ENCODE results near the gene PARD3B. TPM values are rescaled to one million over a fixed set of nuclear protein-coding genes. Genes with fewer than 3 reads are reported as not detected.

The PARD3B gene
- total RNA-seq, 1 experiment from 2014 or later = 3.9 TPM

GRCh38 chr2:204613635-204614034, 68.4 kb downstream of the PARD3B start:
- Histone ChIP-seq H3K27ac (ENCODE audit: low read length) (no peak overlapping the region), H4K20me1 (ENCODE audit: low read length) (no peaks in the 10 kb centered on the region), H3K27me3 (ENCODE audit: low read length) (no peaks in the 10 kb centered on the region), H3K36me3 (ENCODE audit: low read depth, low read length) (no peaks in the 10 kb centered on the region), H3K9ac (ENCODE audit: low read length) (no peak overlapping the region), H3K4me2 (ENCODE audit: low read length) (no peak overlapping the region), H3K79me2 (ENCODE audit: low read length) (no peaks in the 10 kb centered on the region), H3F3A (ENCODE audit: low read length, unreplicated experiment) (no peaks in the 10 kb centered on the region), H3K9me2 (replicated peaks; ENCODE audit: low read length) (no peaks in the 10 kb centered on the region), H3K9me3 (ENCODE audit: low read length) (no peaks in the 10 kb centered on the region), H3K4me3 (ENCODE audit: low read length) (no peak overlapping the region), H3K4me1 (ENCODE audit: insufficient read depth, low read length) (no peaks in the 10 kb centered on the region), H2AFZ (ENCODE audit: low read length) (no peak overlapping the region)
- no TSS peak for BruUV-seq (replicated peaks)
- ChIA-PET POLR2A (ENCODE audit: unreplicated experiment) (no interaction called here), CTCF (no interaction called here)
- no peak for TF ChIP-seq EZH2phosphoT487 (IDR thresholded peaks at IDR 0.05; ENCODE audit: borderline replicate concordance, low read length)
- TF ChIP-seq, protein P1, sequence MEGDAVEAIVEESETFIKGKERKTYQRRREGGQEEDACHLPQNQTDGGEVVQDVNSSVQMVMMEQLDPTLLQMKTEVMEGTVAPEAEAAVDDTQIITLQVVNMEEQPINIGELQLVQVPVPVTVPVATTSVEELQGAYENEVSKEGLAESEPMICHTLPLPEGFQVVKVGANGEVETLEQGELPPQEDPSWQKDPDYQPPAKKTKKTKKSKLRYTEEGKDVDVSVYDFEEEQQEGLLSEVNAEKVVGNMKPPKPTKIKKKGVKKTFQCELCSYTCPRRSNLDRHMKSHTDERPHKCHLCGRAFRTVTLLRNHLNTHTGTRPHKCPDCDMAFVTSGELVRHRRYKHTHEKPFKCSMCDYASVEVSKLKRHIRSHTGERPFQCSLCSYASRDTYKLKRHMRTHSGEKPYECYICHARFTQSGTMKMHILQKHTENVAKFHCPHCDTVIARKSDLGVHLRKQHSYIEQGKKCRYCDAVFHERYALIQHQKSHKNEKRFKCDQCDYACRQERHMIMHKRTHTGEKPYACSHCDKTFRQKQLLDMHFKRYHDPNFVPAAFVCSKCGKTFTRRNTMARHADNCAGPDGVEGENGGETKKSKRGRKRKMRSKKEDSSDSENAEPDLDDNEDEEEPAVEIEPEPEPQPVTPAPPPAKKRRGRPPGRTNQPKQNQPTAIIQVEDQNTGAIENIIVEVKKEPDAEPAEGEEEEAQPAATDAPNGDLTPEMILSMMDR (conservative IDR thresholded peaks at IDR 0.05; ENCODE audit: low read depth, low read length) = no peak
- no peak for TF ChIP-seq EZH2 (IDR thresholded peaks at IDR 0.05; ENCODE audit: low read length, unreplicated experiment)
- no peak for ATAC-seq
- DNase-seq = no peak
- intact Hi-C loops (cut with micrococcal nuclease) = loop anchor here (5.0 kb wide), 1 partner anchor 66 kb away; the partner anchor contains the start of gene PARD3B

- ChIA-PET CTCF (no interaction called here), POLR2A (ENCODE audit: unreplicated experiment) (no interaction called here)
- intact Hi-C loops (cut with micrococcal nuclease) = no loop called here
- Histone ChIP-seq H4K20me1 (ENCODE audit: low read length) (no peaks in the 10 kb centered on the region), H3K9ac (ENCODE audit: low read length) (no peak overlapping the region), H3K79me2 (ENCODE audit: low read length) (no peaks in the 10 kb centered on the region), H3K27me3 (ENCODE audit: low read length) (no peaks in the 10 kb centered on the region), H3K4me2 (ENCODE audit: low read length) (no peak overlapping the region), H3K4me3 (ENCODE audit: low read length) (no peak overlapping the region), H3K27ac (ENCODE audit: low read length) (no peak overlapping the region), H3F3A (ENCODE audit: low read length, unreplicated experiment) (no peaks in the 10 kb centered on the region), H3K4me1 (ENCODE audit: insufficient read depth, low read length) (no peaks in the 10 kb centered on the region), H3K36me3 (ENCODE audit: low read depth, low read length) (no peaks in the 10 kb centered on the region), H3K9me2 (replicated peaks; ENCODE audit: low read length) (no peaks in the 10 kb centered on the region), H3K9me3 (ENCODE audit: low read length) (no peaks in the 10 kb centered on the region), H2AFZ (ENCODE audit: low read length) (no peak overlapping the region)
- no TSS peak for BruUV-seq (replicated peaks)
- DNase-seq (no peak), ATAC-seq (no peak)
- TF ChIP-seq, protein P1 (conservative IDR thresholded peaks at IDR 0.05; ENCODE audit: low read depth, low read length) = no peak
- no peak for TF ChIP-seq EZH2 (IDR thresholded peaks at IDR 0.05; ENCODE audit: low read length, unreplicated experiment)
- TF ChIP-seq EZH2phosphoT487 (IDR thresholded peaks at IDR 0.05; ENCODE audit: borderline replicate concordance, low read length) = no peak
Observed at GRCh38 chr2:204615456-204615855, 70.2 kb downstream of the PARD3B start.

GRCh38 chr2:204625135-204625534, 79.9 kb downstream of the PARD3B start:
- H3K4me3 ChIP-seq (ENCODE audit: low read length) = no peak overlapping the region
- ChIA-PET POLR2A (ENCODE audit: unreplicated experiment) (interaction anchor here (0.7 kb wide), 1 partner anchor 781 kb away, joined by 4 read pairs; no protein-coding TSS in a partner anchor), CTCF (interaction anchor here (0.6 to 1.2 kb wide), 3 partner anchors 26 to 195 kb away, joined by 3 to 6 read pairs (median 4); no protein-coding TSS in a partner anchor)
- peak; percentile 97 for ATAC-seq
- intact Hi-C loops (cut with micrococcal nuclease) = loop anchor here (1.0 to 5.0 kb wide), 3 partner anchors 67 to 364 kb away; no protein-coding TSS in a partner anchor
- no peaks in the 10 kb centered on the region for H4K20me1 ChIP-seq (ENCODE audit: low read length)
- no peak for TF ChIP-seq EZH2 (IDR thresholded peaks at IDR 0.05; ENCODE audit: low read length, unreplicated experiment)
- no peak for TF ChIP-seq EZH2phosphoT487 (IDR thresholded peaks at IDR 0.05; ENCODE audit: borderline replicate concordance, low read length)
- TF ChIP-seq, protein P1 (conservative IDR thresholded peaks at IDR 0.05; ENCODE audit: low read depth, low read length) = peak; percentile 68
- H3K4me1 ChIP-seq (ENCODE audit: insufficient read depth, low read length) = peaks cover 5% of the 10 kb centered on the region; the same call in 1 of the 2 replicates
- H3K27ac ChIP-seq (ENCODE audit: low read length) = no peak overlapping the region
- no peaks in the 10 kb centered on the region for H3K9me3 ChIP-seq (ENCODE audit: low read length)
- no peaks in the 10 kb centered on the region for H3K27me3 ChIP-seq (ENCODE audit: low read length)
- H2AFZ ChIP-seq (ENCODE audit: low read length) = no peak overlapping the region
- H3K9me2 ChIP-seq (replicated peaks; ENCODE audit: low read length) = no peaks in the 10 kb centered on the region
- DNase-seq = peak; percentile 65
- no peak overlapping the region for H3K9ac ChIP-seq (ENCODE audit: low read length)
- no peaks in the 10 kb centered on the region for H3F3A ChIP-seq (ENCODE audit: low read length, unreplicated experiment)
- H3K4me2 ChIP-seq (ENCODE audit: low read length) = no peak overlapping the region
- no peaks in the 10 kb centered on the region for H3K79me2 ChIP-seq (ENCODE audit: low read length)
- BruUV-seq (replicated peaks) = no TSS peak
- H3K36me3 ChIP-seq (ENCODE audit: low read depth, low read length) = no peaks in the 10 kb centered on the region

Measured in PC-3 (cell line).